HG02970 (cell line): ENCODE measurements around the gene SYNE2.

Experiments
- ATAC-seq: cut with Tn5 transposase; IDR thresholded peaks from one replicate; pipeline ENCODE4 v1.9.1; 2021; ENCODE audit warnings: mild to moderate bottlenecking, moderate library complexity, moderate number of reproducible peaks; ENCODE audit not compliant: unreplicated experiment, low FRiP score

The SYNE2 gene

GRCh38 chr14:64233531-64234190 lies 380.9 kb downstream of the SYNE2 start:
- ATAC-seq, result no peak

- no peak for ATAC-seq
Measured at GRCh38 chr14:64234877-64235651, 382.3 kb downstream of the SYNE2 start.

- peak; percentile 60 for ATAC-seq
Measured at GRCh38 chr14:64235652-64236640, 383.1 kb downstream of the SYNE2 start.

GRCh38 chr14:64238049-64238448 lies 385.2 kb downstream of the SYNE2 start:
- no peak for ATAC-seq

GRCh38 chr14:64238631-64239030 lies 385.8 kb downstream of the SYNE2 start:
- no peak for ATAC-seq

- ATAC-seq, result no peak
Measured at GRCh38 chr14:64244279-64244678, 391.5 kb downstream of the SYNE2 start.

- ATAC-seq, result no peak
Measured at GRCh38 chr14:64245491-64245890, 392.7 kb downstream of the SYNE2 start.

GRCh38 chr14:64246688-64247087 lies 393.9 kb downstream of the SYNE2 start:
- no peak for ATAC-seq

GRCh38 chr14:64247195-64247594 lies 394.4 kb downstream of the SYNE2 start:
- ATAC-seq, result no peak

- no peak for ATAC-seq
Measured at GRCh38 chr14:64248689-64249088, 395.9 kb downstream of the SYNE2 start.

- ATAC-seq, result no peak
Measured at GRCh38 chr14:64249363-64249762, 396.6 kb downstream of the SYNE2 start.

GRCh38 chr14:64253672-64254071 lies 400.9 kb downstream of the SYNE2 start:
- ATAC-seq, result no peak

- ATAC-seq, result no peak
Measured at GRCh38 chr14:64255756-64256155, 403.0 kb downstream of the SYNE2 start.

GRCh38 chr14:64260418-64260817 lies 407.6 kb downstream of the SYNE2 start:
- no peak for ATAC-seq

- ATAC-seq, result no peak
Measured at GRCh38 chr14:64265222-64265621, 412.4 kb downstream of the SYNE2 start.

- no peak for ATAC-seq
Measured at GRCh38 chr14:64266239-64266638, 413.4 kb downstream of the SYNE2 start.

- no peak for ATAC-seq
Measured at GRCh38 chr14:64272019-64272418, 419.2 kb downstream of the SYNE2 start.
